Left lung (tissue), 10 donors: Measurements from ENCODE around the gene EVA1B. TPM values are rescaled to one million over a fixed set of nuclear protein-coding genes. Genes with fewer than 3 reads are reported as not detected.

Experiments used
- ATAC-seq: fragments of 200-7000 bp; cut with Tn5 transposase; one replicate; pipeline ENCODE4 v1.9.1; 2020; ENCODE audit warnings: moderate library complexity
- DNase-seq, 4 donors: peaks; one replicate each; pipeline ENCODE4 v3.0.0-alpha.2; 2013 to 2020
- H3K27ac ChIP-seq, 2 donors: fragments of 200-600 bp; sonication (generic) in 1 of 2; one replicate each; pipeline versions ENCODE4 v1.5.0 to v1.8.0; 2020 to 2021
- H3K27me3 ChIP-seq, 2 donors: fragments of 200-600 bp; sonication (generic) in 1 of 2; one replicate each; pipeline versions ENCODE4 v1.5.0 to v1.8.0; 2020 to 2021
- H3K36me3 ChIP-seq, 2 donors: fragments of 200-600 bp; sonication (generic) in 1 of 2; one replicate each; pipeline versions ENCODE4 v1.5.0 to v1.8.0; 2020 to 2021
- H3K4me1 ChIP-seq, 2 donors: fragments of 200-600 bp; one replicate each; pipeline ENCODE4 v1.8.0; 2021
- H3K4me3 ChIP-seq, 2 donors: fragments of 200-600 bp; sonication (generic) in 1 of 2; one replicate each; pipeline versions ENCODE4 v1.5.0 to v1.8.0; 2020 to 2021; ENCODE audit warnings: mild to moderate bottlenecking in 1 of 2
- H3K9me3 ChIP-seq, 2 donors: fragments of 200-600 bp; sonication (generic) in 1 of 2; one replicate each; pipeline versions ENCODE4 v1.5.0 to v1.8.0; 2020 to 2021
- CTCF ChIP-seq, 2 donors: fragments of 200-600 bp; sonication (generic) in 1 of 2; IDR thresholded peaks; one replicate each; pipeline versions ENCODE4 v1.5.0 to v1.8.0; 2021; ENCODE audit warnings: antibody characterized with exemption in 2 of 2
- intact Hi-C, 2 donors: fragments of 100-400 bp; cut with DNase I; formaldehyde crosslinking; loops; one replicate each; pipeline versions ENCODE4 v1.11.2 to v1.14.2; 2022
- polyA plus RNA-seq, 6 donors: library from polyadenylated mRNA; unstranded; fragments of 120-200 nt; gene quantifications; one replicate each; pipeline ENCODE4 v1.2.1, GENCODE V29; 2013; ENCODE audit not compliant: insufficient read length in 6 of 6
- total RNA-seq, 2 donors: library from RNA; stranded (reverse); fragmentation: NEBNext Ultra II Directional; extraction: Animal tissue kit (Norgen Biotek cat#: 25700); gene quantifications; one replicate each; pipeline ENCODE4 v1.2.1, GENCODE V29; 2021
- donor health status: DM: no; HTN: yes; CAD: no.
- donor health status: DM: no; HTN: no; CAD: no.

Gene EVA1B
- total and polyA plus RNA-seq, 8 donors = 21.9 to 53.7 (median 35.1) TPM

GRCh38 chr1:36321119-36321951, 2.1 kb downstream of the EVA1B start:
- ATAC-seq = peak; percentile 68
- TF ChIP-seq CTCF (IDR thresholded peaks at IDR 0.05) = no peak
- H3K4me3 ChIP-seq = peak overlapping the region; percentile 42 to 89
- H3K27me3 ChIP-seq = peaks cover 0 to 27% of the 10 kb centered on the region in 2 donors
- no peaks in the 10 kb centered on the region for H3K9me3 ChIP-seq
- H3K4me1 ChIP-seq = peaks cover 12 to 47% of the 10 kb centered on the region in 2 donors
- intact Hi-C loops = no loop called here
- H3K36me3 ChIP-seq = peaks cover 0 to 4% of the 10 kb centered on the region in 2 donors
- DNase-seq = peak; percentile 78 to 93 (median 90)
- peak overlapping the region; percentile 67 to 82 for H3K27ac ChIP-seq

DNA sequence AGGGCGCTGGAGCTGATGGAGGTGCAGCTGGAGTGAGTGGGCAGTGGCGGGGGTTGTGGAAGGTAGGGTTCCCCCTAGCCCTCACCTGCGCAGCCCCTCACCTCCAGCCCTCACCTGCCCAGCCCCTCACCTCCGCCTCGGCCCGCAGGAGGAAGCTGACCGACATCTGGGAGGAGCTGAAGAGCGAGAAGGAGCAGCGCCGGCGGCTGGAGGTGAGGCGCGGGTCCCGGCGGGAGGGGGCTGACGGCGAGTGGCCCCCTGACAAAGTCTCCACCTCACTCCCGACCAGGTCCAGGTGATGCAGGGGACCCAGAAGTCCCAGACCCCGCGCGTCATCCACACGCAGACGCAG, 2.7 kb downstream of the EVA1B start:
- Histone ChIP-seq H3K9me3 (no peaks in the 10 kb centered on the region), H3K36me3 (peaks cover 0 to 4% of the 10 kb centered on the region in 2 donors), H3K4me1 (peaks cover 12 to 47% of the 10 kb centered on the region in 2 donors), H3K27ac (peak overlapping the region; percentile 37 to 67), H3K27me3 (peaks cover 0 to 27% of the 10 kb centered on the region in 2 donors), H3K4me3 (peak overlapping the region; percentile 42 to 89)
- intact Hi-C loops = no loop called here
- ATAC-seq (peak; percentile 0), DNase-seq (no peak)
- no peak for TF ChIP-seq CTCF (IDR thresholded peaks at IDR 0.05)

DNA sequence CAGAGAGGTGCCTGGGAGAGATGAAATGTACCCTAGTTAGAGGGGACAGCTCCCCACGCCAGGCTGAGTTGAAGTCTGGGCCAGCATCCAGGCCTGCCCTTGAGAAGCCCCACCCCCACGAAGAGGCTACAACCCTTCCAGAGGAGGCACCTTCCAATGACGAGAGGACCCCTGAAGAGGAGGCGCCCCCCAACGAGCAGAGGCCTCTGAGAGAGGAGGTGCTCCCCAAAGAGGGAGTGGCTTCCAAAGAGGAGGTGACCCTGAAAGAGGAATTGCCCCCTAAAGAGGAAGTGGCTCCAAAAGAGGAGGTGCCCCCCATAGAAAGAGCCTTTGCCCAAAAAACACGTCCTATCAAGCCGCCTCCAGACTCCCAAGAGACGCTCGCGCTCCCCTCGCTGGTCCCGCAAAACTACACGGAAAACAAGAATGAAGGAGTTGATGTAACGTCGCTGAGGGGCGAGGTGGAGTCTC, 3.1 kb downstream of the EVA1B start:
- no peak for TF ChIP-seq CTCF (IDR thresholded peaks at IDR 0.05)
- no peaks in the 10 kb centered on the region for H3K9me3 ChIP-seq
- peaks cover 12 to 47% of the 10 kb centered on the region in 2 donors for H3K4me1 ChIP-seq
- peak overlapping the region; percentile 37 to 67 for H3K27ac ChIP-seq
- intact Hi-C loops = no loop called here
- H3K27me3 ChIP-seq = peaks cover 0 to 27% of the 10 kb centered on the region in 2 donors
- peak overlapping the region; percentile 42 to 89 for H3K4me3 ChIP-seq
- DNase-seq (peak in 2 of 4 donors; percentile 20 to 31), ATAC-seq (no peak)
- H3K36me3 ChIP-seq = peaks cover 0 to 4% of the 10 kb centered on the region in 2 donors

- no peak for ATAC-seq
- no peak for DNase-seq
- no peak for TF ChIP-seq CTCF (IDR thresholded peaks at IDR 0.05)
- Histone ChIP-seq H3K4me1 (peaks cover 9 to 33% of the 10 kb centered on the region in 2 donors), H3K9me3 (no peaks in the 10 kb centered on the region), H3K4me3 (no peak overlapping the region), H3K27ac (no peak overlapping the region), H3K36me3 (peaks cover 0 to 6% of the 10 kb centered on the region in 2 donors), H3K27me3 (no peaks in the 10 kb centered on the region)
- intact Hi-C loops = no loop called here
These were observed 14.0 kb downstream of the EVA1B start for GRCh38 chr1:36309397-36309796.

- Histone ChIP-seq H3K27me3 (no peaks in the 10 kb centered on the region), H3K4me3 (peak overlapping the region; percentile 72 to 89), H3K36me3 (peaks cover 0 to 22% of the 10 kb centered on the region in 2 donors), H3K27ac (no peak overlapping the region), H3K4me1 (peaks cover 9 to 38% of the 10 kb centered on the region in 2 donors), H3K9me3 (no peaks in the 10 kb centered on the region)
- DNase-seq = no peak
- TF ChIP-seq CTCF (IDR thresholded peaks at IDR 0.05) = no peak
- ATAC-seq = no peak
- intact Hi-C loops = no loop called here
These were observed 15.7 kb downstream of the EVA1B start for GRCh38 chr1:36307601-36308330.
